ENCODE measurements around the gene SND1. TPM values are rescaled to one million over a fixed set of nuclear protein-coding genes. Genes with fewer than 3 reads are reported as not detected.

The SND1 gene
- total RNA-seq, 4 donors from 2014 or later = 84.2 to 98.8 (median 93.4) TPM

GRCh38 chr7:128136215-128136597 lies 484.2 kb downstream of the SND1 start:
- TF ChIP-seq POLR2A (IDR thresholded peaks at IDR 0.05) = no peak
- no peak for TF ChIP-seq CTCF (IDR thresholded peaks at IDR 0.05)
- Histone ChIP-seq H3K36me3 (no peaks in the 10 kb centered on the region), H3K9me3 (no peaks in the 10 kb centered on the region), H3K27me3 (peaks cover 0 to 95% (median 8%) of the 10 kb centered on the region in 4 donors), H3K4me1 (peaks cover 10 to 23% (median 18%) of the 10 kb centered on the region in 3 donors), H3K4me3 (peak overlapping the region; percentile 32 to 73 (median 52)), H3K27ac (no peak overlapping the region)
- 5 to 10% methylated on average over 17 to 22 of the region's 22 CpGs for WGBS, 2 donors
- DNase-seq = no peak
- intact Hi-C loops (cut with DNase I) = loop anchor here (5.0 to 10.0 kb wide), 2 partner anchors 71 to 421 kb away; no protein-coding TSS in a partner anchor

- no peak for DNase-seq
- peaks cover 0 to 95% (median 8%) of the 10 kb centered on the region in 4 donors for H3K27me3 ChIP-seq
- no peak for TF ChIP-seq CTCF (IDR thresholded peaks at IDR 0.05)
- no peak for TF ChIP-seq POLR2A (IDR thresholded peaks at IDR 0.05)
- H3K9me3 ChIP-seq = no peaks in the 10 kb centered on the region
- no peaks in the 10 kb centered on the region for H3K36me3 ChIP-seq
- peaks cover 10 to 23% (median 18%) of the 10 kb centered on the region in 3 donors for H3K4me1 ChIP-seq
- intact Hi-C loops (cut with DNase I) = loop anchor here (5.0 to 10.0 kb wide), 2 partner anchors 70 to 422 kb away; no protein-coding TSS in a partner anchor
- H3K4me3 ChIP-seq = no peak overlapping the region
- H3K27ac ChIP-seq = no peak overlapping the region
- WGBS, 2 donors = 38 to 56% methylated on average over 7 to 8 of the region's 9 CpGs
Measured at GRCh38 chr7:128137181-128137580, 485.2 kb downstream of the SND1 start.

GRCh38 chr7:128139406-128139805 lies 487.4 kb downstream of the SND1 start:
- H3K4me1 ChIP-seq = peaks cover 10 to 21% (median 17%) of the 10 kb centered on the region in 3 donors
- no peak overlapping the region for H3K4me3 ChIP-seq
- no peaks in the 10 kb centered on the region for H3K36me3 ChIP-seq
- no peak overlapping the region for H3K27ac ChIP-seq
- WGBS, 2 donors = 69 to 70% methylated on average over 3 of the region's 3 CpGs
- intact Hi-C loops (cut with DNase I) = loop anchor here (5.0 to 10.0 kb wide), 2 partner anchors 68 to 425 kb away; no protein-coding TSS in a partner anchor
- peaks cover 0 to 77% (median 5%) of the 10 kb centered on the region in 4 donors for H3K27me3 ChIP-seq
- no peaks in the 10 kb centered on the region for H3K9me3 ChIP-seq
- DNase-seq = no peak
- no peak for TF ChIP-seq CTCF (IDR thresholded peaks at IDR 0.05)
- TF ChIP-seq POLR2A (IDR thresholded peaks at IDR 0.05) = no peak

- no peaks in the 10 kb centered on the region for H3K36me3 ChIP-seq
- no peak overlapping the region for H3K27ac ChIP-seq
- no peaks in the 10 kb centered on the region for H3K4me1 ChIP-seq
- TF ChIP-seq CTCF (IDR thresholded peaks at IDR 0.05) = no peak
- TF ChIP-seq POLR2A (IDR thresholded peaks at IDR 0.05) = no peak
- no peak for DNase-seq
- no peak overlapping the region for H3K4me3 ChIP-seq
- H3K27me3 ChIP-seq = peaks cover 0 to 53% (median 1%) of the 10 kb centered on the region in 4 donors
- 86 to 89% methylated on average over 6 of the region's 6 CpGs for WGBS, 2 donors
- intact Hi-C loops (cut with DNase I) = no loop called here
- no peaks in the 10 kb centered on the region for H3K9me3 ChIP-seq
Measured at GRCh38 chr7:128141683-128142195, 489.7 kb downstream of the SND1 start.

Small RNA genes within 50 kb of the gene (small RNA-seq; reads per million reads assigned to genes)
- gene MIR593 = 0 reads per million in 4 donors

Other genes starting within 250 kb of the SND1 start
- 10 to 100 TPM; 13.5 to 17.3 (median 14.9) TPM for gene GCC1, start 66.6 kb upstream of the SND1 start, total RNA-seq
- gene ARF5, start 63.8 kb upstream of the SND1 start, total RNA-seq = 100 to 1,000 TPM; 169 to 260 (median 209) TPM
- 1 to 10 TPM in 3 of 4 donors, not detected in 1; 1.1 to 3.1 (median 2.9) TPM for gene FSCN3, start 58.5 kb upstream of the SND1 start, total RNA-seq
- gene PAX4, start 34.1 kb upstream of the SND1 start, total RNA-seq = not detected

Data from esophagus squamous epithelium (tissue), 5 donors.